Measurements from ENCODE around the gene NDE1.

NDE1 gene

GRCh38 chr16:15772579-15773293 lies 122.7 kb downstream of the NDE1 start:
- DNase-seq, result no peak

GRCh38 chr16:15773968-15774367 lies 123.9 kb downstream of the NDE1 start:
- no peak for DNase-seq

- peak; percentile 13 for DNase-seq
Observed at GRCh38 chr16:15775209-15775608, 125.2 kb downstream of the NDE1 start.

- no peak for DNase-seq
Observed at GRCh38 chr16:15775663-15776304, 125.7 kb downstream of the NDE1 start.

Measured in NCI-H2171 treated with DMSO at 0.1 percent for 48 hours (cell line).